ENCODE measurements around the gene ZSCAN20. TPM values are rescaled to one million over a fixed set of nuclear protein-coding genes. Genes with fewer than 3 reads are reported as not detected.

The ZSCAN20 gene
- total RNA-seq (2022; extraction: Qiagen RNA extraction), result 1.5 to 2.2 TPM (median 1.7 TPM) in 5 replicates

GRCh38 chr1:33472269-33472980, at the start of gene ZSCAN20:
ZSCAN20 (plus strand) TSS chr1:33472645; CDS start chr1:33479289, 6,644 bp downstream.

GRCh38 chr1:33430692-33431593, 41.5 kb upstream of the ZSCAN20 start, which contains the start of gene PHC2:
PHC2 (minus strand) TSS chr1:33431095; CDS start chr1:33375539, 55,556 bp downstream.

Other genes with a start within 250 kb of the ZSCAN20 start
- 9.3 to 12.3 TPM (median 10.8 TPM) in 5 replicates for gene ZNF362, start 216.2 kb upstream of the ZSCAN20 start, total RNA-seq (2022; extraction: Qiagen RNA extraction)
- gene A3GALT2, start 151.5 kb upstream of the ZSCAN20 start, total RNA-seq (2022; extraction: Qiagen RNA extraction), result not detected in 5 replicates
- gene PHC2, start 41.5 kb upstream of the ZSCAN20 start, total RNA-seq (2022; extraction: Qiagen RNA extraction), result 95.1 to 116 TPM (median 108 TPM) in 5 replicates

Data from A549 treated with AZD2906 at 1 μM for 4 hours (cell line).